ENCODE results near the gene KRT77. TPM values are rescaled to one million over a fixed set of nuclear protein-coding genes. Genes with fewer than 3 reads are reported as not detected.
A peak's percentile ranks its signal among the peaks of the same experiment; 100 is the strongest.
"Not testable (repeated sequence)": the region's sequence is repeated elsewhere in the genome, so short reads cannot be mapped to it uniquely, and the experiment has no call there.

The KRT77 gene
- not detected for total RNA-seq

GRCh38 chr12:52703424-52703823, at the start of gene KRT77:
KRT77 (minus strand) TSS chr12:52703524; CDS start chr12:52703434, 90 bp downstream.
- ATAC-seq = no peak
- Mint-ChIP-seq H3K36me3 (ENCODE audit: insufficient read depth) (no peaks in the 10 kb centered on the region), H3K9me3 (no peaks in the 10 kb centered on the region), H3K4me1 (ENCODE audit: low read depth) (peaks cover 10% of the 10 kb centered on the region), H3K27me3 (ENCODE audit: low read depth) (peaks cover 4% of the 10 kb centered on the region), H3K4me3 (no peak within 1 kb of the TSS)
- no peak for DNase-seq

DNA sequence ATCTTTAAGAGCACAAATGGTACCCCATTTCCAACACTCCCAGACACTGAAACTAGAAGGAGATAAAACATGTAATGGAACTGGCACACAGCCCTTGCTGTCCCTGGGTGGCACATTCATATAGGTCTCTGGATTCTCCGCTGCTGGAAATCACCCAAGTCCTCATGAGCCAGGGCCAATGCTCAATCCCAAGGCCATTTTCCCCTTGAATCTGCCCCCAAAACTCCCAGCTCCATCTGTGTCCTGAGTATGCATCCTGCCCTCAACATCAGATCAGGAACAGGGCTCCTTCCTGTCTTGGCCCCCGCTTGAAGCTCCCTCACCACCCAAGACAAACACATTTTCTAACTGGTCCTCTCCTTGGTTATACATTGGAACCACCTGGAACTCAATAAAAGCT, 49.2 kb upstream of the KRT77 start:
- no peak overlapping the region for H3K4me3 Mint-ChIP-seq
- H3K36me3 Mint-ChIP-seq (ENCODE audit: insufficient read depth) = no peaks in the 10 kb centered on the region
- ATAC-seq = no peak
- no peaks in the 10 kb centered on the region for H3K9me3 Mint-ChIP-seq
- DNase-seq = no peak
- H3K27me3 Mint-ChIP-seq (ENCODE audit: low read depth) = peaks cover 6% of the 10 kb centered on the region
- peaks cover 12% of the 10 kb centered on the region for H3K4me1 Mint-ChIP-seq (ENCODE audit: low read depth)

DNA sequence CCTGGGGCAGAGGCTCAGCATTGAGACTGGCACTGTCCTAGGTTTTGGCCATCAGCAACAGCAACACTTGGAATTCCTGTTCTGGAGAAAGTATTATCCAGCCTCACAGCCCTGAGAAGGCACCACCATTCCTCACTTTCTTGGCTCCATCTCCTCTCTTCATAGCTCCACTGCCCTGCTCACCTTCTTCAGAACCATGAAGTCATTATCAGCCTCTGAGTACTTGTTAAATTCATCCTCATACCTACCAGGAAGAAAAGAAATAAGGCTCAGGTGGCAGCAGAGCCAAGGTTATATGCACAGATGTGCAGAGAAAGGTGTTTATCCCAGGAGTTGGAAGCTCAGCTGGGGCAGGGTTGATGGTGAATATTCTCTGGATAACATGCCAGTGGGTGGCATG, 48.5 kb upstream of the KRT77 start:
- no peak for ATAC-seq
- DNase-seq = no peak
- Mint-ChIP-seq H3K27me3 (ENCODE audit: low read depth) (peaks cover 6% of the 10 kb centered on the region), H3K4me3 (no peak overlapping the region), H3K9me3 (no peaks in the 10 kb centered on the region), H3K36me3 (ENCODE audit: insufficient read depth) (no peaks in the 10 kb centered on the region), H3K4me1 (ENCODE audit: low read depth) (peaks cover 12% of the 10 kb centered on the region)

DNA sequence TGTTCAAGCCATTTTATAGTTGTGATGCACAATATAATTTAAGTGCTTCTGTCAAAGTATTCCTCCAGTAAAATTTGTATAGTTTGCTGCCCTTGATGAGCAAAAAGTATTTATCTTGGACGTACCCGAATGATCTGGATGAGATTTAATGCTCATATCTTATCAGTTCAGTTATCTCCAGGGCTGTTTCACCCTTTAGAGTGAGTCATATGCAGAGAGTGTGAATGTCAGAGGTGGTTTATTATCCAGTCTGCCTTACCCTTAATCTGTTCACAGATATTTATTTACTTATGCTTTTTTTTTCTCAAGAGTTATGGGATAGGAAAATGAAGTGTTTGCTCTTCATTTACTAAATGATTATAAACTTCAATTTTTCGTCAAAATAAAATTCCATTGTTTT, 47.2 kb upstream of the KRT77 start:
- not testable (repeated sequence) for H3K36me3 Mint-ChIP-seq (ENCODE audit: insufficient read depth); DNase-seq; H3K27me3 Mint-ChIP-seq (ENCODE audit: low read depth); ATAC-seq; H3K4me3 Mint-ChIP-seq; H3K9me3 Mint-ChIP-seq
- H3K4me1 Mint-ChIP-seq (ENCODE audit: low read depth) = peaks cover 12% of the 10 kb centered on the region

DNA sequence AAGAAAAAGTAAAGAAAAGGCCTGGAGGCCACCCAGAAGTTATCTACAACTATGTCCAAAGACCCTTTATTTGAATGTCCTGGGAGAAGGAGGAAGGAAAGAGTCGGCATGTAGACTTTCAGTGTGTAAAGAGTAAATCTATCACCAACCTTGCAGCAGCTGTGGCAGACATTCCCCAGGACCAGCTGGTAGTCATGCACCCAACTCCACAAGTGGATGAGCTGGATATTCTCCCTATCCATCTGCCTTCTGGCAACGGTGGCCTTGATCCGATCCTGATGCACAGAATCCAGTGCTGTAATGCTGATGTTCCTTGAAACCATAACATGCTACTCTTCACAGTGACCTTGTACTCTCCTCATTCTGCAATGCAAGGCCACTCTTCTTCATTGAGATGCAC, 46.5 kb upstream of the KRT77 start:
- peaks cover 12% of the 10 kb centered on the region for H3K4me1 Mint-ChIP-seq (ENCODE audit: low read depth)
- DNase-seq = no peak
- no peaks in the 10 kb centered on the region for H3K36me3 Mint-ChIP-seq (ENCODE audit: insufficient read depth)
- no peaks in the 10 kb centered on the region for H3K9me3 Mint-ChIP-seq
- peaks cover 4% of the 10 kb centered on the region for H3K27me3 Mint-ChIP-seq (ENCODE audit: low read depth)
- no peak for ATAC-seq
- no peak overlapping the region for H3K4me3 Mint-ChIP-seq

DNA sequence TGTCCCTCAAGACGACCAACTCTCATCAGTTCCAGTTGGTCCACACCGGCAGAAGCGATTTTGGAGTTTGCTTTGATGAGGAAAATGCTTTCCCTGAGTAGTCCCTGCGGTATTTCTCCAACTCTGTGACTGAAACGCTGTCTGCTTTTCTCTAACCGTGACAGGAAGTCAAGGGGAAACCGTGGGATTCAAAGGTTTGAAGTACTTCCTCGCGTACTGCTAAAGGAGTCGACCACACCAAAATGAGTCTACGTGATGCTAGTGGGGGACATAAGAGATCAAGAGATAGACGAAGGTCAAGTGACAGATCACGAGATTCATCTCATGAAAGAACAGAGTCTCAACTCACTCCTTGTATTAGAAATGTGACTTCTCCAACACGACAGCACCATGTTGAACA, 45.3 kb upstream of the KRT77 start:
- ATAC-seq (no peak), DNase-seq (no peak)
- Mint-ChIP-seq H3K4me3 (no peak overlapping the region), H3K9me3 (no peaks in the 10 kb centered on the region), H3K4me1 (ENCODE audit: low read depth) (peaks cover 12% of the 10 kb centered on the region), H3K27me3 (ENCODE audit: low read depth) (peaks cover 8% of the 10 kb centered on the region), H3K36me3 (ENCODE audit: insufficient read depth) (no peaks in the 10 kb centered on the region)

DNA sequence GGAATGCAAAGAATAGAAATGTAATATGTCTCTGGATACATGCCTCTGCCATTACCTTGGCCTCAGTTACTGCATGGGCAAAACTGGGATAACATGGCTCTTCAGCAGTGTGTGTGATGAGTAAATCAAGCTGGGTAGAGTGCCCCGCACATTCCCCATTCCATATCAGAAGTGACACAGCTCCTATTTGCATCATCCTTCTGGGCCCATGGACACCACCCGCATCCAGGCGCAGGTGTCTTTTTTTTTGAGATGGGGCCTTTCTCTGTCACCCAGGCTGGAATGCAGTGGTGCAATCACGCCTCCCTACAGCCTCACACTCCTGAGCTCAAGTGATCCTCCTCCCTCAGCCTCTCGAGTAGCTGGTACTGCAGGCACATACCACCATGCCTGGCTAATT, 42.2 kb upstream of the KRT77 start:
- no peak for ATAC-seq
- Mint-ChIP-seq H3K4me3 (no peak overlapping the region), H3K27me3 (ENCODE audit: low read depth) (peaks cover 9% of the 10 kb centered on the region), H3K36me3 (ENCODE audit: insufficient read depth) (no peaks in the 10 kb centered on the region), H3K9me3 (no peaks in the 10 kb centered on the region), H3K4me1 (ENCODE audit: low read depth) (peaks cover 12% of the 10 kb centered on the region)
- DNase-seq = no peak

- DNase-seq = no peak
- ATAC-seq = no peak
- Mint-ChIP-seq H3K36me3 (ENCODE audit: insufficient read depth) (no peaks in the 10 kb centered on the region), H3K27me3 (ENCODE audit: low read depth) (peaks cover 9% of the 10 kb centered on the region), H3K4me3 (no peak overlapping the region), H3K9me3 (no peaks in the 10 kb centered on the region), H3K4me1 (ENCODE audit: low read depth) (peaks cover 11% of the 10 kb centered on the region)
Observed at GRCh38 chr12:52744493-52745156, 41.3 kb upstream of the KRT77 start.

DNA sequence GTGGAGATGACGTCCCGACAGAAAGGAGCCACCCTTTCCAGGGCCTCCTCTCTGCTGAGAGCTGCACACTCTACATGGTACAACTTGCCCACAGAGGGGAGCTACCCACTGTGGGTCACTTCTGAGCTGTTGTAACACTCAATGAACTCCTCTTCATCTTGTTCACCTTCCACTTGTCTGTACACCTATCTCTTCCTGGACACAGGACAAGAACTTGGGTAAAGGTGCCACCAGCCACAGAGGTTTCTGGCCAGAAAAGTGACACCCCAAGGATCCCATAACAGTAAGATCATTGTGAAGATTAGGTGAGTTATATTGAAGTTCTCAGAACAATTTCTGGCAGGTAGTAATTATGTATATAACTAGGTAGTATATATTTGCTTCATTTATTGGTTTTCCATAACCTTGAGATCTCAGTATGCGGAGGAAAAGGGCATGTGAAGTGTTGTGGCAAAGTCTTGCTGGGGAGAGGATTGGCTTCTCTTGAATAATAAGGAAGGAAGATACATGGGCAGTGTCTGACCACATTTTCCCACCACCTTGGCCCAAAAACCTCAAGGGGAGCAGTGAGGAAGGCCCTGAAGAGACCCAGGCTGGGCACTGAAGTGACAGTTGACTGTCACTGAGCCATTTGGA, 39.6 kb upstream of the KRT77 start:
- DNase-seq (no peak), ATAC-seq (no peak)
- Mint-ChIP-seq H3K4me1 (ENCODE audit: low read depth) (no peaks in the 10 kb centered on the region), H3K9me3 (no peaks in the 10 kb centered on the region), H3K36me3 (ENCODE audit: insufficient read depth) (no peaks in the 10 kb centered on the region), H3K27me3 (ENCODE audit: low read depth) (peaks cover 14% of the 10 kb centered on the region), H3K4me3 (no peak overlapping the region)

DNA sequence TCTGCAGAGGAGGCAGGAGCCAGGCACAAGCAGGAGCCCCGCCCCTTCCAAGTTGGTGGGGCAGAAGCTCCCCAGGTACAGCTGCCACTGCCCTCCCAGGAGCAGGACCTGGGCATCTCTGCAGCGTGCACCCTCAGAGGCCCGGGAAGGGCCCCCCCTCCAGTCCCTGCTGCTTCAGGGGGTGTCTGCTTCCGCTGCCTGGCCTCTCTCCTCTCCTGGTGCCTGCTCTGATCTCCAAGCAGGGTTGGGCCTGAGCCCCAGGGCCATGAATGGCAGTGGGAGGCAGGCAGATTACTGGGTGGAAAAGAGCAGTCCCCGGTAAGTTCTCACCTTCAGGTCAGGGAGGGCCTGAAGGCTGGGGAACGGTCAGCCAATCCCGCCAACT, 38.9 kb upstream of the KRT77 start:
- no peak for ATAC-seq
- DNase-seq = no peak
- H3K36me3 Mint-ChIP-seq (ENCODE audit: insufficient read depth) = no peaks in the 10 kb centered on the region
- H3K4me1 Mint-ChIP-seq (ENCODE audit: low read depth) = no peaks in the 10 kb centered on the region
- peaks cover 14% of the 10 kb centered on the region for H3K27me3 Mint-ChIP-seq (ENCODE audit: low read depth)
- H3K4me3 Mint-ChIP-seq = no peak overlapping the region
- no peaks in the 10 kb centered on the region for H3K9me3 Mint-ChIP-seq

DNA sequence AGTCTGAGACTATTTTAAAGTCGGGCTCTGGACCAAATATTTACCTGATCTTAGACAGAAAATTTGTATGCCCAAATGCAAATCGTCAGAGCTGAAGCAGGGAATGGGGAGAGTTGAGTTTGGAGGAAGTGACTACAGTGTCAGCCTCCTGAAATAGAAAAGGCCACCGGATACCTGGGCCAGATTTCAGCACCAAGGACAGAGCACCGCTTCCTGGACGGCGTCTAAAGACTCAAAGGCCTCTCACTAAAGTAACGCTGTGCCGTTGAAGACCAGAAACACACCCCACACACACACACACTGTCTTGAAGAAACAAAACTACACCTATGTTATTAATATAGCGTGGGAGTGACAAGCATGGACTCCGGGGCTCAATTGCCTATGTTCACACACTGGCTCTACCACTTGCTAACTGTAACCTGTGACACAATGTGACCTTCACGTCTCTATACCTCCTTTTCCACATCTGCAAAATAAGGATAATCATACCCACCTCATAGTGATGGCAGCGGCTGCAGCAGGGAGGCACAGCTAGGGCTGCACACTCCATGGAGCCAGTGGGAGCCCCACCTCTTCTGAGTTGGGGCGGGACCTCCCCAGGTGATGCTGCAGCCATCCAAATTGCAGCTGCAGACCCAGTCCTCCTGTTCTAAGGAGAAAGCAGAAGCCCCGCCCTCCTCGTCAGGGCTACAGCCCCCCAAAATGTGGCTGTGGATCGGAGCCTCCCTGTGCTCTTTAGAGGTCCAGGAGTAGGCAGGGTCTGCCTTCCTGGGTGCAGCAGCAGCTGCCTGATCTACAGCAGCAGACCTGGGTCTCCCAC, 38.3 kb upstream of the KRT77 start:
- Mint-ChIP-seq H3K9me3 (no peaks in the 10 kb centered on the region), H3K36me3 (ENCODE audit: insufficient read depth) (no peaks in the 10 kb centered on the region)

GRCh38 chr12:52740584-52740983, 37.3 kb upstream of the KRT77 start:
- ATAC-seq = no peak
- Mint-ChIP-seq H3K27me3 (ENCODE audit: low read depth) (peaks cover 20% of the 10 kb centered on the region), H3K4me1 (ENCODE audit: low read depth) (no peaks in the 10 kb centered on the region), H3K36me3 (ENCODE audit: insufficient read depth) (no peaks in the 10 kb centered on the region), H3K9me3 (no peaks in the 10 kb centered on the region), H3K4me3 (no peak overlapping the region)
- no peak for DNase-seq

More for the DNA sequence above, 38.3 kb upstream of the KRT77 start:
- Mint-ChIP-seq H3K27me3 (ENCODE audit: low read depth) (peaks cover 17% of the 10 kb centered on the region), H3K4me1 (ENCODE audit: low read depth) (no peaks in the 10 kb centered on the region), H3K4me3 (no peak overlapping the region)
- no peak for ATAC-seq
- peak; percentile 35 for DNase-seq

- no peak for ATAC-seq
- no peak overlapping the region for H3K4me3 Mint-ChIP-seq
- DNase-seq = no peak
- H3K9me3 Mint-ChIP-seq = no peaks in the 10 kb centered on the region
- no peaks in the 10 kb centered on the region for H3K36me3 Mint-ChIP-seq (ENCODE audit: insufficient read depth)
- H3K27me3 Mint-ChIP-seq (ENCODE audit: low read depth) = peaks cover 24% of the 10 kb centered on the region
- no peaks in the 10 kb centered on the region for H3K4me1 Mint-ChIP-seq (ENCODE audit: low read depth)
Observed at GRCh38 chr12:52739963-52740362, 36.6 kb upstream of the KRT77 start.

- no peak for ATAC-seq
- Mint-ChIP-seq H3K4me1 (ENCODE audit: low read depth) (no peaks in the 10 kb centered on the region), H3K36me3 (ENCODE audit: insufficient read depth) (no peaks in the 10 kb centered on the region)
Observed at GRCh38 chr12:52735816-52736632, 32.7 kb upstream of the KRT77 start.

More at GRCh38 chr12:52735816-52736632, 32.7 kb upstream of the KRT77 start:
- no peaks in the 10 kb centered on the region for H3K9me3 Mint-ChIP-seq
- peaks cover 20% of the 10 kb centered on the region for H3K27me3 Mint-ChIP-seq (ENCODE audit: low read depth)
- no peak for DNase-seq
- H3K4me3 Mint-ChIP-seq = no peak overlapping the region
